Kidney glomerular epithelial cell (primary cell): Measurements from ENCODE around the gene MTCP1.

Experiments used
- DNase-seq: peaks from one replicate; lab custom pipeline; 2025; lab: John Stamatoyannopoulos, UW

MTCP1 gene

GRCh38 chrX:155070975-155071693 lies at the start of gene MTCP1, which contains the start of the genes BRCC3 and CMC4:
MTCP1 (minus strand) TSS chrX:155071136; CDS start chrX:155066010, 5,126 bp downstream.
BRCC3 (plus strand) TSS chrX:155071508; CDS start chrX:155071528, 20 bp downstream.
CMC4 (minus strand) TSS chrX:155071136; CDS start chrX:155064023, 7,113 bp downstream.
- DNase-seq, result peak; percentile 42

- no peak for DNase-seq
These were observed 44.4 kb upstream of the MTCP1 start for GRCh38 chrX:155115174-155115819.

GRCh38 chrX:155113097-155113496 lies 42.2 kb upstream of the MTCP1 start:
- DNase-seq, result no peak

- DNase-seq, result no peak
These were observed 41.2 kb upstream of the MTCP1 start for GRCh38 chrX:155112171-155112570.

- DNase-seq, result no peak
These were observed 37.5 kb upstream of the MTCP1 start for GRCh38 chrX:155108427-155108826.

GRCh38 chrX:155105919-155106318 lies 35.0 kb upstream of the MTCP1 start:
- DNase-seq, result no peak

- DNase-seq, result peak; percentile 1
These were observed 23.6 kb upstream of the MTCP1 start for GRCh38 chrX:155094468-155095061.

- DNase-seq, result no peak
These were observed 16.2 kb upstream of the MTCP1 start for GRCh38 chrX:155086961-155087735.

- DNase-seq, result no peak
These were observed 15.4 kb upstream of the MTCP1 start for GRCh38 chrX:155086202-155086840.

- DNase-seq, result no peak
These were observed 851 bp upstream of the MTCP1 start for GRCh38 chrX:155071694-155072280.

GRCh38 chrX:155070663-155070974 lies 317 bp downstream of the MTCP1 start:
- no peak for DNase-seq

GRCh38 chrX:155070038-155070437 lies 898 bp downstream of the MTCP1 start:
- DNase-seq, result no peak

- DNase-seq, result no peak
These were observed 1.5 kb downstream of the MTCP1 start for GRCh38 chrX:155069414-155069813.

GRCh38 chrX:155068165-155068564 lies 2.8 kb downstream of the MTCP1 start:
- peak; percentile 20 for DNase-seq

- DNase-seq, result peak; percentile 41
These were observed 5.8 kb downstream of the MTCP1 start for GRCh38 chrX:155065035-155065734.

- no peak for DNase-seq
These were observed 9.2 kb downstream of the MTCP1 start for GRCh38 chrX:155061760-155062159.

- peak; percentile 12 for DNase-seq
These were observed 13.8 kb downstream of the MTCP1 start for GRCh38 chrX:155056877-155057792.

GRCh38 chrX:155056471-155056870 lies 14.5 kb downstream of the MTCP1 start:
- DNase-seq, result no peak

- no peak for DNase-seq
These were observed 15.4 kb downstream of the MTCP1 start for GRCh38 chrX:155055494-155055893.

GRCh38 chrX:155054255-155054654 lies 16.7 kb downstream of the MTCP1 start:
- no peak for DNase-seq
